GM23248 (cell line): ENCODE data around the gene KCNH3.

Source experiments
- EZH2 ChIP-seq: fragments of 200-600 bp; sonication (generic); IDR thresholded peaks from 2 replicates; pipeline ENCODE4 v1.6.1; 2018; ENCODE audit warnings: antibody characterized with exemption, mild to moderate bottlenecking; ENCODE audit not compliant: insufficient read depth, poor library complexity, severe bottlenecking
- EZH2phosphoT487 ChIP-seq: fragments of 200-600 bp; sonication (generic); IDR thresholded peaks from 2 replicates; pipeline ENCODE4 v1.6.1; 2018; ENCODE audit warnings: antibody characterized with exemption, moderate library complexity, mild to moderate bottlenecking, low read depth; ENCODE audit not compliant: insufficient read depth

GRCh38 chr12:49534731-49535278, 4.0 kb upstream of the KCNH3 start:
- TF ChIP-seq EZH2 (no peak), EZH2phosphoT487 (no peak)
